Muscle of back (tissue), 11 donors: ENCODE measurements around the gene CYTH3. TPM values are rescaled to one million over a fixed set of nuclear protein-coding genes. Genes with fewer than 3 reads are reported as not detected.
"Not testable (repeated sequence)": the region's sequence is repeated elsewhere in the genome, so short reads cannot be mapped to it uniquely, and the experiment has no call there.

Experiments
- DNase-seq, 3 donors: peaks; one replicate each; pipeline versions ENCODE4 v3.0.0 to v3.0.0-alpha.2; 2013
- polyA plus RNA-seq, 10 donors: library from polyadenylated mRNA; unstranded; fragments of 120-200 nt; gene quantifications; one replicate each; pipeline ENCODE4 v1.2.1, GENCODE V29; 2013; ENCODE audit not compliant: insufficient read length in 10 of 10

CYTH3 gene
- polyA plus RNA-seq, 10 donors = 28.9 to 46.4 (median 32.9) TPM

GRCh38 chr7:6202117-6202516 is 70.3 kb downstream of the CYTH3 start:
- DNase-seq = no peak

- no peak for DNase-seq
These were observed 71.5 kb downstream of the CYTH3 start for GRCh38 chr7:6200971-6201370.

GRCh38 chr7:6198689-6199595 is 73.5 kb downstream of the CYTH3 start:
- DNase-seq = no peak

GRCh38 chr7:6197801-6198551 is 74.4 kb downstream of the CYTH3 start:
- no peak for DNase-seq

GRCh38 chr7:6193709-6194108 is 78.7 kb downstream of the CYTH3 start:
- DNase-seq = no peak

GRCh38 chr7:6190563-6190962 is 81.9 kb downstream of the CYTH3 start:
- DNase-seq = not testable (repeated sequence)

- no peak for DNase-seq
These were observed 84.0 kb downstream of the CYTH3 start for GRCh38 chr7:6188389-6188788.

- no peak for DNase-seq
These were observed 85.8 kb downstream of the CYTH3 start for GRCh38 chr7:6186577-6186976.

- DNase-seq = no peak
These were observed 89.4 kb downstream of the CYTH3 start for GRCh38 chr7:6182993-6183392.

- DNase-seq = no peak
These were observed 91.3 kb downstream of the CYTH3 start for GRCh38 chr7:6181136-6181535.

- no peak for DNase-seq
These were observed 92.1 kb downstream of the CYTH3 start for GRCh38 chr7:6180344-6180725.

- DNase-seq = no peak
These were observed 92.6 kb downstream of the CYTH3 start for GRCh38 chr7:6179620-6180343.

GRCh38 chr7:6178298-6179029 is 94.0 kb downstream of the CYTH3 start:
- no peak for DNase-seq

- peak in 1 of 3 donors; percentile 25 for DNase-seq
These were observed 96.8 kb downstream of the CYTH3 start for GRCh38 chr7:6175645-6176044.

- peak in 1 of 3 donors; percentile 37 for DNase-seq
These were observed 99.5 kb downstream of the CYTH3 start for GRCh38 chr7:6172910-6173295.

- no peak for DNase-seq
These were observed 100.1 kb downstream of the CYTH3 start for GRCh38 chr7:6172224-6172909.

- DNase-seq = peak in 1 of 3 donors; percentile 34
These were observed 100.7 kb downstream of the CYTH3 start for GRCh38 chr7:6171532-6172223.

GRCh38 chr7:6170571-6171531 is 101.6 kb downstream of the CYTH3 start:
- DNase-seq = no peak
